K562 (cell line): ENCODE measurements around the gene KCNK4.

ENCODE experiments used
- KAT7 ChIP-seq: sonication (generic); formaldehyde crosslinking; IDR thresholded peaks from 2 replicates; pipeline ENCODE4 v1.8.0; 2022; ENCODE audit warnings: missing genetic modification reagents, mild to moderate bottlenecking, borderline replicate concordance
- MYC ChIP-seq, 2 experiments: fragments of 250-450 bp in 1 of 2; sonication (Bioruptor Pico) in 1 of 2; IDR thresholded peaks; 2 replicates each; pipeline versions ENCODE4 v1.5.1 to v1.6.1; 2012 to 2021; ENCODE audit warnings: low read depth in 2 of 2, borderline replicate concordance in 1 of 2, improper control_type of control experiment in 1 of 2, low read length in 1 of 2, mild to moderate bottlenecking in 1 of 2, moderate library complexity in 1 of 2
- RAD51 ChIP-seq: fragments of 450-650 bp; IDR thresholded peaks from 2 replicates; pipeline ENCODE4 v1.7.1; 2016; ENCODE audit warnings: low read depth, mild to moderate bottlenecking, borderline replicate concordance
- RNF2 ChIP-seq: sonication (generic); IDR thresholded peaks from 2 replicates; pipeline ENCODE4 v1.6.1; 2016
- SP1 ChIP-seq: sonication (generic); formaldehyde crosslinking; IDR thresholded peaks from 2 replicates; pipeline ENCODE4 v1.8.1; 2022; ENCODE audit warnings: mild to moderate bottlenecking, missing genetic modification reagents
- YY1 ChIP-seq, 3 experiments: IDR thresholded peaks; 2 replicates each; pipeline ENCODE4 v1.6.1; 2011; ENCODE audit warnings: low read length in 2 of 3, mild to moderate bottlenecking in 2 of 3, moderate library complexity in 2 of 3, borderline replicate concordance in 1 of 3, control low read depth in 1 of 3, low read depth in 1 of 3; ENCODE audit not compliant: insufficient read depth in 3 of 3, insufficient replicate concordance in 2 of 3, control insufficient read depth in 1 of 3, insufficient read length in 1 of 3; ENCODE audit errors: extremely low read depth in 1 of 3
- ZNF695 ChIP-seq: fragments of 450-650 bp; formaldehyde crosslinking; IDR thresholded peaks from 2 replicates; pipeline ENCODE4 v1.4.0; 2020; ENCODE audit warnings: mild to moderate bottlenecking, moderate library complexity
- TF ChIP-seq, protein P1 (sequence below): fragments of 450-650 bp; formaldehyde crosslinking; IDR thresholded peaks from 2 replicates; pipeline ENCODE4 v1.4.0; 2022; ENCODE audit warnings: missing genetic modification characterization
- TF ChIP-seq, protein P2 (sequence below), 3 experiments: IDR thresholded peaks in 2 of 3; conservative IDR thresholded peaks in 1 of 3; 2 replicates each; pipeline ENCODE4 v1.5.1; 2011 to 2012; ENCODE audit warnings: low read length in 3 of 3, mild to moderate bottlenecking in 3 of 3, control low read depth in 2 of 3, improper control_type of control experiment in 1 of 3, inconsistent platforms in 1 of 3, low read depth in 1 of 3, mixed read lengths in 1 of 3, moderate library complexity in 1 of 3; ENCODE audit not compliant: insufficient read depth in 2 of 3
- TF ChIP-seq, protein P3 (sequence below): sonication (generic); formaldehyde crosslinking; IDR thresholded peaks from 2 replicates; pipeline ENCODE4 v1.8.1; 2023; ENCODE audit warnings: mild to moderate bottlenecking, missing genetic modification reagents, moderate library complexity

DNA sequence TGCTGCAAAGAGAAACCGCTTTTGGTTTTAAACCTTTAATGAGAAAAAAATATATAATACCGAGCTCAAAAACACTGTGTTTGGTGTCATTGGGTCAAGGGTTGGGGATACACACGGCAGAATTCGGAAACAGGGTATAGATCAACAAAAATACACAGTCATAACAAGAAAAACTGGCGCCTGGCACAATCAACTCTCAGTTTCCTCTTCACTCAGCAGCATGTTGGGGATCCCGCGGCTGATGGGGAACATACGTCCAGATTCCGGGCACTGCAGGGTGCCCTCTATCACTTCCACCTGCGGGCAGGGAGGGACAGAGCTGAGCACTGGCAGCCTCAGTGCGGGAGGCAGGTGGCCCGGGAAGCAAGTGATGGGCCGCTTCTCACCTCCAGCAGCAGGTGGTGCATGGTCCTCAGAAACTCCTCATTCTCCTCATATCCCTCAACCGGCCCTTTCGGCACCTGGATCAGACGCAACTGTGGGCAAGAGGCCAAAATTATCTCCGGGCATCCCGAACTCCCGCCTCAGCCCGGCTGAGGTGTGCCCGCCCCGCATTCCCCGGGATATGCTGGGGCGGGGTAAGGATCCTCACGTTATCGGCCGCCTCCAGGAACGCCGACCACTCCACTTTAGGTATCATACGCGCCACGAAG, 25.7 kb downstream of the KCNK4 start:
- TF ChIP-seq MYC (IDR thresholded peaks at IDR 0.05; ENCODE audit: low read depth, low read length), result no peak
- TF ChIP-seq MYC (CRISPR knock-in tag; IDR thresholded peaks at IDR 0.05; ENCODE audit: borderline replicate concordance, low read depth), result no peak
- peak; percentile 89; the same call in 1 of the 2 replicates for TF ChIP-seq KAT7 (CRISPR knock-in tag)
- TF ChIP-seq, protein P1, sequence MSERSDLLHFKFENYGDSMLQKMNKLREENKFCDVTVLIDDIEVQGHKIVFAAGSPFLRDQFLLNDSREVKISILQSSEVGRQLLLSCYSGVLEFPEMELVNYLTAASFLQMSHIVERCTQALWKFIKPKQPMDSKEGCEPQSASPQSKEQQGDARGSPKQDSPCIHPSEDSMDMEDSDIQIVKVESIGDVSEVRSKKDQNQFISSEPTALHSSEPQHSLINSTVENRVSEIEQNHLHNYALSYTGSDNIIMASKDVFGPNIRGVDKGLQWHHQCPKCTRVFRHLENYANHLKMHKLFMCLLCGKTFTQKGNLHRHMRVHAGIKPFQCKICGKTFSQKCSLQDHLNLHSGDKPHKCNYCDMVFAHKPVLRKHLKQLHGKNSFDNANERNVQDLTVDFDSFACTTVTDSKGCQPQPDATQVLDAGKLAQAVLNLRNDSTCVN (CRISPR knock-in tag), result no peak
- TF ChIP-seq, protein P2, sequence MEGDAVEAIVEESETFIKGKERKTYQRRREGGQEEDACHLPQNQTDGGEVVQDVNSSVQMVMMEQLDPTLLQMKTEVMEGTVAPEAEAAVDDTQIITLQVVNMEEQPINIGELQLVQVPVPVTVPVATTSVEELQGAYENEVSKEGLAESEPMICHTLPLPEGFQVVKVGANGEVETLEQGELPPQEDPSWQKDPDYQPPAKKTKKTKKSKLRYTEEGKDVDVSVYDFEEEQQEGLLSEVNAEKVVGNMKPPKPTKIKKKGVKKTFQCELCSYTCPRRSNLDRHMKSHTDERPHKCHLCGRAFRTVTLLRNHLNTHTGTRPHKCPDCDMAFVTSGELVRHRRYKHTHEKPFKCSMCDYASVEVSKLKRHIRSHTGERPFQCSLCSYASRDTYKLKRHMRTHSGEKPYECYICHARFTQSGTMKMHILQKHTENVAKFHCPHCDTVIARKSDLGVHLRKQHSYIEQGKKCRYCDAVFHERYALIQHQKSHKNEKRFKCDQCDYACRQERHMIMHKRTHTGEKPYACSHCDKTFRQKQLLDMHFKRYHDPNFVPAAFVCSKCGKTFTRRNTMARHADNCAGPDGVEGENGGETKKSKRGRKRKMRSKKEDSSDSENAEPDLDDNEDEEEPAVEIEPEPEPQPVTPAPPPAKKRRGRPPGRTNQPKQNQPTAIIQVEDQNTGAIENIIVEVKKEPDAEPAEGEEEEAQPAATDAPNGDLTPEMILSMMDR (IDR thresholded peaks at IDR 0.05 in 2 of 3, conservative IDR thresholded peaks at IDR 0.05 in 1 of 3; ENCODE audit: insufficient read depth in 2 of 3, low read depth in 1 of 3, low read length in 3 of 3), result peak; percentile 29 to 48 (median 38); a peak in 4 of 6 replicates
- TF ChIP-seq, protein P3, sequence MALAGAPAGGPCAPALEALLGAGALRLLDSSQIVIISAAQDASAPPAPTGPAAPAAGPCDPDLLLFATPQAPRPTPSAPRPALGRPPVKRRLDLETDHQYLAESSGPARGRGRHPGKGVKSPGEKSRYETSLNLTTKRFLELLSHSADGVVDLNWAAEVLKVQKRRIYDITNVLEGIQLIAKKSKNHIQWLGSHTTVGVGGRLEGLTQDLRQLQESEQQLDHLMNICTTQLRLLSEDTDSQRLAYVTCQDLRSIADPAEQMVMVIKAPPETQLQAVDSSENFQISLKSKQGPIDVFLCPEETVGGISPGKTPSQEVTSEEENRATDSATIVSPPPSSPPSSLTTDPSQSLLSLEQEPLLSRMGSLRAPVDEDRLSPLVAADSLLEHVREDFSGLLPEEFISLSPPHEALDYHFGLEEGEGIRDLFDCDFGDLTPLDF (CRISPR knock-in tag), result no peak
- TF ChIP-seq YY1 (IDR thresholded peaks at IDR 0.05; ENCODE audit: borderline replicate concordance in 1 of 3, control insufficient read depth in 1 of 3, extremely low read depth in 1 of 3, insufficient read depth in 3 of 3, insufficient read length in 1 of 3, insufficient replicate concordance in 2 of 3, low read depth in 1 of 3, low read length in 2 of 3), result no peak
- no peak for TF ChIP-seq ZNF695 (CRISPR knock-in tag)
- no peak for TF ChIP-seq RAD51
- no peak for TF ChIP-seq RNF2
- no peak for TF ChIP-seq SP1 (CRISPR knock-in tag)
